Hepatocyte (in vitro differentiated cells): ENCODE results near the gene TERF2IP. TPM values are rescaled to one million over a fixed set of nuclear protein-coding genes. Genes with fewer than 3 reads are reported as not detected.

Experiments
- DNase-seq: peaks from one replicate; pipeline ENCODE4 v3.0.0-alpha.2; 2016; ENCODE audit warnings: low spot score
- H2AFZ ChIP-seq: fragments of 200-600 bp; sonication (generic); 2 replicates; pipeline ENCODE4 v1.6.0; 2016; ENCODE audit warnings: antibody characterized with exemption, mild to moderate bottlenecking
- H3K27ac ChIP-seq: fragments of 200-600 bp; sonication (generic); 2 replicates; pipeline ENCODE4 v1.5.1; 2016; ENCODE audit warnings: mild to moderate bottlenecking
- H3K27me3 ChIP-seq: fragments of 200-600 bp; sonication (generic); 2 replicates; pipeline ENCODE4 v1.6.1; 2016
- H3K36me3 ChIP-seq: fragments of 200-600 bp; sonication (generic); replicated peaks from 2 replicates; pipeline ENCODE4 v1.5.1; 2016; ENCODE audit warnings: low read depth; ENCODE audit not compliant: insufficient read depth
- H3K4me1 ChIP-seq: fragments of 200-600 bp; sonication (generic); 2 replicates; pipeline ENCODE4 v1.5.1; 2016; ENCODE audit warnings: mild to moderate bottlenecking, moderate library complexity; ENCODE audit not compliant: insufficient read depth
- H3K4me2 ChIP-seq: fragments of 200-600 bp; sonication (generic); 2 replicates; pipeline ENCODE4 v1.6.0; 2016
- H3K4me3 ChIP-seq: fragments of 200-600 bp; sonication (generic); 2 replicates; pipeline ENCODE4 v1.5.1; 2016; ENCODE audit warnings: mild to moderate bottlenecking
- H3K79me2 ChIP-seq: fragments of 200-600 bp; sonication (generic); 2 replicates; pipeline ENCODE4 v1.6.0; 2017; ENCODE audit warnings: mild to moderate bottlenecking
- H3K9me2 ChIP-seq: fragments of 200-600 bp; sonication (generic); replicated peaks from 2 replicates; pipeline ENCODE4 v1.6.0; 2017; ENCODE audit warnings: mild to moderate bottlenecking; ENCODE audit not compliant: insufficient read depth
- H3K9me3 ChIP-seq: fragments of 200-600 bp; sonication (generic); 2 replicates; pipeline ENCODE4 v1.5.1; 2016; ENCODE audit warnings: low read depth, mild to moderate bottlenecking
- H4K20me1 ChIP-seq: fragments of 200-600 bp; sonication (generic); 2 replicates; pipeline ENCODE4 v1.6.0; 2016; ENCODE audit warnings: mild to moderate bottlenecking; ENCODE audit not compliant: insufficient read depth, poor library complexity, severe bottlenecking
- CTCF ChIP-seq: fragments of 200-600 bp; sonication (generic); IDR thresholded peaks from 2 replicates; pipeline ENCODE4 v1.5.1; 2016; ENCODE audit warnings: antibody characterized with exemption, mild to moderate bottlenecking; ENCODE audit not compliant: poor library complexity
- EZH2 ChIP-seq: fragments of 200-600 bp; sonication (generic); IDR thresholded peaks from 2 replicates; pipeline ENCODE4 v1.6.1; 2016; ENCODE audit warnings: antibody characterized with exemption, mild to moderate bottlenecking, borderline replicate concordance
- EZH2phosphoT487 ChIP-seq: fragments of 200-600 bp; sonication (generic); IDR thresholded peaks from one replicate; pipeline ENCODE4 v1.6.1; 2018; ENCODE audit warnings: antibody characterized with exemption, mild to moderate bottlenecking, low read depth, moderate library complexity; ENCODE audit not compliant: unreplicated experiment, severe bottlenecking
- WGBS: methylation state at CpG from one replicate; pipeline ENCODE4 v1.1.6; 2016; ENCODE audit warnings: low lambda C conversion rate; ENCODE audit errors: missing lambda C conversion rate; 5-methylcytosine and 5-hydroxymethylcytosine counted together
- polyA plus RNA-seq: library from polyadenylated mRNA; unstranded; fragments of >200 nt; fragmentation: Nextera tagmentation; extraction: Ambion mirVana; gene quantifications from 2 replicates; pipeline ENCODE4 v1.2.1, GENCODE V29; 2016
- total RNA-seq: library from RNA; depleted of rRNA; stranded (reverse); fragments of >200 nt; gene quantifications from 2 replicates; pipeline ENCODE4 v1.2.3, GENCODE V29; 2014

TERF2IP gene
- total and polyA plus RNA-seq, 2 experiments from 2014 or later = 50.2 to 78.5 TPM

- no peaks in the 10 kb centered on the region for H3K9me2 ChIP-seq
- no peaks in the 10 kb centered on the region for H3K9me3 ChIP-seq
- no peaks in the 10 kb centered on the region for H4K20me1 ChIP-seq
- H3K4me1 ChIP-seq = peaks cover 20% of the 10 kb centered on the region
- H3K27ac ChIP-seq = peak overlapping the region; percentile 72
- H3K4me3 ChIP-seq = no peak overlapping the region
- no peaks in the 10 kb centered on the region for H3K27me3 ChIP-seq
- no peaks in the 10 kb centered on the region for H3K36me3 ChIP-seq
- H3K4me2 ChIP-seq = peak overlapping the region; percentile 0
- TF ChIP-seq CTCF (no peak), EZH2 (no peak), EZH2phosphoT487 (no peak)
- DNase-seq = peak; percentile 52
- H3K79me2 ChIP-seq = peaks cover 15% of the 10 kb centered on the region
- 30% methylated on average over 4 of the region's 4 CpGs for WGBS
- no peak overlapping the region for H2AFZ ChIP-seq
Measured at GRCh38 chr16:75624921-75625334, 22.6 kb upstream of the TERF2IP start.

GRCh38 chr16:75626806-75627205 lies 20.8 kb upstream of the TERF2IP start:
- no peaks in the 10 kb centered on the region for H3K9me2 ChIP-seq
- H3K9me3 ChIP-seq = no peaks in the 10 kb centered on the region
- TF ChIP-seq EZH2phosphoT487 (no peak), EZH2 (no peak), CTCF (no peak)
- DNase-seq = no peak
- H2AFZ ChIP-seq = no peak overlapping the region
- H3K27me3 ChIP-seq = no peaks in the 10 kb centered on the region
- H3K4me3 ChIP-seq = no peak overlapping the region
- peaks cover 4% of the 10 kb centered on the region for H3K79me2 ChIP-seq
- no peak overlapping the region for H3K4me2 ChIP-seq
- H3K27ac ChIP-seq = no peak overlapping the region
- no peaks in the 10 kb centered on the region for H3K36me3 ChIP-seq
- H4K20me1 ChIP-seq = no peaks in the 10 kb centered on the region
- WGBS = 97% methylated on average over 4 of the region's 4 CpGs
- H3K4me1 ChIP-seq = peaks cover 14% of the 10 kb centered on the region

GRCh38 chr16:75627851-75628250 lies 19.7 kb upstream of the TERF2IP start:
- H4K20me1 ChIP-seq = no peaks in the 10 kb centered on the region
- no peak overlapping the region for H3K4me3 ChIP-seq
- peaks cover 17% of the 10 kb centered on the region for H3K4me1 ChIP-seq
- no peaks in the 10 kb centered on the region for H3K9me3 ChIP-seq
- 64% methylated on average over 3 of the region's 3 CpGs for WGBS
- no peak overlapping the region for H3K27ac ChIP-seq
- TF ChIP-seq EZH2phosphoT487 (no peak), EZH2 (no peak), CTCF (no peak)
- no peak for DNase-seq
- H3K79me2 ChIP-seq = no peaks in the 10 kb centered on the region
- no peak overlapping the region for H3K4me2 ChIP-seq
- no peaks in the 10 kb centered on the region for H3K36me3 ChIP-seq
- H3K27me3 ChIP-seq = no peaks in the 10 kb centered on the region
- H2AFZ ChIP-seq = no peak overlapping the region
- H3K9me2 ChIP-seq = no peaks in the 10 kb centered on the region

- Histone ChIP-seq H3K4me1 (peaks cover 17% of the 10 kb centered on the region), H3K36me3 (no peaks in the 10 kb centered on the region)
- 94% methylated on average over 4 of the region's 4 CpGs for WGBS
Measured at GRCh38 chr16:75628351-75628750, 19.2 kb upstream of the TERF2IP start.

More at GRCh38 chr16:75628351-75628750, 19.2 kb upstream of the TERF2IP start:
- Histone ChIP-seq H2AFZ (no peak overlapping the region), H3K27ac (no peak overlapping the region), H4K20me1 (no peaks in the 10 kb centered on the region), H3K9me2 (no peaks in the 10 kb centered on the region), H3K4me3 (no peak overlapping the region), H3K79me2 (no peaks in the 10 kb centered on the region), H3K4me2 (no peak overlapping the region), H3K27me3 (no peaks in the 10 kb centered on the region), H3K9me3 (no peaks in the 10 kb centered on the region)
- no peak for DNase-seq
- TF ChIP-seq CTCF (no peak), EZH2phosphoT487 (no peak), EZH2 (no peak)
